GM19438 (cell line): ENCODE results near the gene SNX18.
"Not testable (repeated sequence)": the region's sequence is repeated elsewhere in the genome, so short reads cannot be mapped to it uniquely, and the experiment has no call there.

ENCODE experiments used
- ATAC-seq: cut with Tn5 transposase; IDR thresholded peaks from one replicate; pipeline ENCODE4 v1.9.1; 2021; ENCODE audit warnings: low read depth; ENCODE audit not compliant: unreplicated experiment

Gene SNX18, protein sequence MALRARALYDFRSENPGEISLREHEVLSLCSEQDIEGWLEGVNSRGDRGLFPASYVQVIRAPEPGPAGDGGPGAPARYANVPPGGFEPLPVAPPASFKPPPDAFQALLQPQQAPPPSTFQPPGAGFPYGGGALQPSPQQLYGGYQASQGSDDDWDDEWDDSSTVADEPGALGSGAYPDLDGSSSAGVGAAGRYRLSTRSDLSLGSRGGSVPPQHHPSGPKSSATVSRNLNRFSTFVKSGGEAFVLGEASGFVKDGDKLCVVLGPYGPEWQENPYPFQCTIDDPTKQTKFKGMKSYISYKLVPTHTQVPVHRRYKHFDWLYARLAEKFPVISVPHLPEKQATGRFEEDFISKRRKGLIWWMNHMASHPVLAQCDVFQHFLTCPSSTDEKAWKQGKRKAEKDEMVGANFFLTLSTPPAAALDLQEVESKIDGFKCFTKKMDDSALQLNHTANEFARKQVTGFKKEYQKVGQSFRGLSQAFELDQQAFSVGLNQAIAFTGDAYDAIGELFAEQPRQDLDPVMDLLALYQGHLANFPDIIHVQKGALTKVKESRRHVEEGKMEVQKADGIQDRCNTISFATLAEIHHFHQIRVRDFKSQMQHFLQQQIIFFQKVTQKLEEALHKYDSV

DNA sequence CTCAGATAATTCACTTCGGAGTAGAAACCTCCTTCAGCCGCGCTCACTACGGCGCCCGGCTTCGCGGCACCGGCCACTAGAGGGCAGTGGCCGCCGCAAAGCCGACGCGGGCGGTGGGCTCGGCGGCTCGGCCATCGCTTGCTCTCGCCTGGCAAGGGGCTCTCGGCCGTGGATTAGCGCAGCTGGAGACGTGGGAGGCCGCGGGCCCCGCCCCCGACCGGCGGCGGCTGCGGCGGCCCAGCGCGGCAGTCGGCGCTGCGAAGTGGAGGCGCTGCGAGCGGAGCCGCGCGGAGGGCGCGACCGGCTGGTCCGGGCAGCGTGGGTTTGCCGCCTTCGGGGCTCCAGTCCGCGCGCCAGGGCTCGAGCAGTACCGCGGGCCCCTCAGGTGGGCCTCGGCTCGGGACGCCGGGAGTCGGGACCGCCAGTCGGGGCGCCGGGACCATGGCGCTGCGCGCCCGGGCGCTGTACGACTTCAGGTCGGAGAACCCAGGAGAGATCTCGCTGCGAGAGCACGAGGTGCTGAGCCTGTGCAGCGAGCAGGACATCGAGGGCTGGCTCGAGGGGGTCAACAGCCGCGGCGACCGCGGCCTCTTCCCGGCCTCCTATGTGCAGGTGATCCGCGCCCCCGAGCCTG is at the start of gene SNX18:
TSS of gene SNX18 (plus strand) at position 248 of the 634 bp plus-strand sequence. CDS start at position 442, 194 bp downstream.
- peak; percentile 96 for ATAC-seq

DNA sequence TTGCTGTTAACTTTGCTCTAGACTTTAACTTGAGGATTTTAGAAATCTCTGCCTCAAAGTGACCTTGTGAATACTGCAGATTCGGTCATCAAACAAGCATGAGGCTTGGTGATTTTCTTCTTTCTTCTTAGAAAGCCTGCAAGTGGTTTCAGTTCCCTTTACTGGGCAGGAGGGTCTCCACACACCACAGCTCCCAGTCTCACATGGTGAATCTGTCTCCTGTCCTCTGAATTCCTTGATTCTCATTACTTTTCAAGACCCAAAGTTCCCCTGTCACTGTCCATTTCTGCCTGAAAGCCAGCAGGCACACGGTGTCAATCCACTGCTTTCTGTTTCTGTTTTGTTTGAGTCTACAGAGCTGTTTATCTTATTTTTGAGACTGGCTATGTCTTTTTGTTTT is 47.9 kb upstream of the SNX18 start:
- peak; percentile 71 for ATAC-seq

DNA sequence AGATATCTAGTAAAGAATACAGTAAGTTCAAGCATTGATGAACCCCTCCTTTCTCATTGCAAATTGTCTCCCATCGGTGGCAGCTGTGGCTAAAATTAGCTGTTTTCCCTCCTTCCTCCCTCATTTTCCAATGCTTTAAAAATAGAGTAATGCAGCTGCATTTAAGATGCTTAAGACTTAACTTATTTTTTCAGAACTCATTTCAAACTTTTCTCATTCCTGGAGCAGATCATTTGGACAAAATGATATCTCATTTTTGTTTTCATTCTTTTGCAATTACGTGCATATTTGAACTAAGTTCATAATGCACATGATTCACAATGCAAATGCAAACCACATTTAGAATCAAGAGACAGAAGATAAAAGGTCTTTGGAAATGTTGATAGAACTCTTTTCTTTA is 47.4 kb upstream of the SNX18 start:
- no peak for ATAC-seq

DNA sequence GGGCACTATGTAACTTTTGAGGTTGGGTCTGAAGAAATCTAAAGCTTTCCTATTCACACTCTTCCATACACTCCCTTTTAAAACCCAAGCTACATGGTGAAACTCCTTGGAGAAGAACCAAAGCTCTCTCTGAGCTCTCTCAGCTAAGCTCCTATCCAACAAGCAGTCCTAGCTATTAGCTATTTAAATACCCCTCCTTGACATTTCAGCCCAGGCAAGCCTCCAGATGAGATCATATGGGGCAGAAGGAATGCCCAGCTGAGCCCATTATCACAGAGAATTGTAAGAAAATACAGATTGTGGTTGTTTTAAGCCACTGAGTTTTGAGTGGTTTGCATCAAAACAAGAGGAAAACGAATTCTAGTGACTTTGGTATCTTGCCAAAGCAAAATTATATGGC is 46.9 kb upstream of the SNX18 start:
- ATAC-seq, result no peak

DNA sequence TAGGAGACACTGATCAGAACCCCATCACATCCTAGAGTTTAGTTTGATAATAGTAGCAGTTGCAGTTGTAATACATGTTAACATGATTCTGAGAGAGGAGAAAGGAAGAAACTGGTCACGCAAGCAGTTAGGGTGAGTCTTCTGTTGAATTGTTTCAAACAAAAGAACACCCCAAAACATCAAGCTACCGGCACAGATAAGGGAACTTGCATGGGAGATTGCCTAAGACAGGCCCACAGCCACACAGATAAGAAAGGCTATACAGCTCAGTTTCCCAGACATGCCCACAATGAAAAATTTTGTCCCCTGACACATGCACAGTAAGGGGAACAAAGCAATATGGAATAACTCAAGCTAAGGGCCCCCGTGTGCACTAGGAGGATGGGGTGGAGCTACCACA is 46.2 kb upstream of the SNX18 start:
- no peak for ATAC-seq

DNA sequence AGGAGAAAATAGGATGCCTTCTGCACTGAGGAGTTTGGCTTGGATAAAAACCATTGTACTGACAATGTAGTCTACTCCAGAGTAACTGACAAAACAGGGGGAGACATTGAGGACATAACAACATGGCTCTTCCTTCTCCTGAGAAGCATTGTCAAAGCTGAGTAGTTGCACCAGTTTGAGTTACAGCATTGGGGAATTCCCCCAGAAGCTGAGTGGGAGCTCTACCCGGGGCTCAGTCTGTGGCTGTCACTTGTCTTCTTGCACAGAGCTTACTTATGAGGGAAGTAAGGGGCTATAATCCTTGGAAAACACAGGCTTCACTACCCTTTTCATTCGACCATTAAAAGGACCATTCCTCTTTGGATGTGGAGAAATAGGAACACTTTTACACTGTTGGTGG is 40.9 kb upstream of the SNX18 start:
- ATAC-seq, result no peak

DNA sequence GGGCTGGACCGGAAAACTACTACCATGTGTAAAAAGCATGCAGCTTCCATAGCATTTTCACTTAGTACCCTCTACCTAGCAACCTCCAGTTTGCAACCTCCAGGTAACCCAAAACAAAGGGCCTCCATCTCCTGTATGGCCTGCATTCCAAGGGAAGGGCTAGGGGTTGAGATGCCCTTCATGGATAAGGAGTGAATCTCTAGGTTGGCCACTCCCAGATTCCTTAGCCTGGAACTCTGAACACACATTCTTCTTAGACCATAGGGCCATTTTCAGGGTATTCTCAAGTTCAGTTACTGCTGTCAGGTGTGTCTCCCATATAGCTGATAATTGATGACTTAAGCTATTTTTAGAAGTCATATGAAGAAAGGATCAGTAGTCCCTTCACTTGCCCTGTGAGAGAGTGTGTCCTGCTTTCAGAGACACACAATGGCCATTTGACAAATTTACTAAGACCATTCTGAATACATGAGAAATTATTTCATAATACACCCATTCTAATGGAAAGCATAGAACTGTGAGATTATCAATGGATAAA is 39.5 kb upstream of the SNX18 start:
- ATAC-seq, result no peak

DNA sequence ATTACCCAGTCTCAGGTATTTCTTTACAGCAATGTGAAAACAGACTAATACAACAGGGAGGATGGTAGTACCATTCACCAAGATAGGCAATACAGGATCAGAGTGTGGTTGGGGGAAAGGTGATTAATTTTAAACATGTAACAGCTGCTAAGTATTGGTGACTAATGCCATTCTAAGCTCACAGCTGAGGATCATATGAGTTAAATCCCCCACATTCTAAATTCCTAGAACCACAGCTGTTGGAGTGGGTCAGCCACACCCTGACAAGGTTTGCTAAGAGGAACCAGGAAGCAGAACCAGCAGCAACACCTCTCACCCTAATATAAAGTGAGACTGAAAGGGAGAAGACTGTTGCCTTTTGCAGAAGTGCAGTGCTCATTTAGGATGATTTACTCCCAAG is 37.3 kb upstream of the SNX18 start:
- ATAC-seq, result no peak

DNA sequence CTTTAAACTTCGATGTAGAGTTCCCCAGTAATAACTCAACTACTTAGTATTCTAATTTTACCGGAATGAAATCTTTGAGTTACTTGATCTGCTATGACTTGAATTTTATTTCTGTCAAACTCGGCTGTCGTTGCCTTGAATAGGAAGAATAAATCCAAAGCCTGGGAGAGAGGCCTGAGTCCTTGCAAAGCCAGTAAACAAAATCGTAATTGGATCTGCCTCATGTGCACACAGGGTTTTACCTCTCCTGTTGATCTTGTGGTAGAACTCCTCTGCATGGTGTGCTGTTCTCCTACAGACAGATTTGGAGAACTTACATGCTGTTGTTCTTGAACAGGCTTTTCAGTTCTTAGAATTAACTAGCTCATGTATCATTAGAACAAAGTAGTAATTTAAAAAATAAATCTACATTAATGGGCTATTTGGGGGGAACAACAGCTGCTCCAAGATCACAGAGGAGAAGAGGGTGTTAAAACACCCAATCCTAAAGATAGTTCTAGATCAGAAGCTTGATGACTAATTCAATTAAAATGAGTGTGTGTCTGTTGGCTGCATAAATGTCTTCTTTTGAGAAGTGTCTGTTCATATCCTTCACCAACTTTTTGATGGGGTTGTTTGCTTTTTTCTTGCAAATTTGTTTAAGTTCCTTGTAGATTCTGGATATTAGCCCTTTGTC is 33.2 kb upstream of the SNX18 start:
- ATAC-seq, result no peak

DNA sequence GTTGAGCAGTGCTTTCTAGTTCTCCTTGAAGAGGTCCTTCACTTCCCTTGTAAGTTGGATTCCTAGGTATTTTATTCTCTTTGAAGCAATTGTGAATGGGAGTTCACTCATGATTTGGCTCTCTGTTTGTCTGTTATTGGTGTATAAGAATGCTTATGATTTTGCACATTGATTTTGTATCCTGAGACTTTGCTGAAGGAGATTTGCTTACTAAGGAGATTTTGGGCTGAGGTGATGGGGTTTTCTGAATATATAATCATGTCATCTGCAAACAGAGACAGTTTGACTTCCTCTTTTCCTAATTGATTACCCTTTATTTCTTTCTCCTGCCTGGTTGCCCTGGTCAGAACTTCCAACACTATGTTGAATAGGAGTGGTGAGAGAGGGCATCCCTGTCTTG is 31.9 kb upstream of the SNX18 start:
- ATAC-seq, result not testable (repeated sequence)

DNA sequence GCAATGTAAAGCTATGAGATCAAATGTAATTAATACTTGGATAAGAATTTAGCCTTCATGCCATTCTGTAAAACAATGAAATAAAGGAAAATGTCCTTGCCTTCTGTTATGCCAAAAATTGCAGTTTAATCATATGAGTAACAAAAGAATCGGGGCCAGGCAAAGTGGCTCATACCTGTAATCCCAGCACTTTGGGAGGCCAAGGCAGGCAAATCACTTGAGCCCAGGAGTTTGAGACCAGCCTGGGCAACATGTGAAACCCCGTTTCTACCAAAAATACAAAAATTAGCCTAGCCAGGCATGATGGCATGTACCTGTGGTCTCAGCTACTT is 27.9 kb upstream of the SNX18 start:
- ATAC-seq, result not testable (repeated sequence)

DNA sequence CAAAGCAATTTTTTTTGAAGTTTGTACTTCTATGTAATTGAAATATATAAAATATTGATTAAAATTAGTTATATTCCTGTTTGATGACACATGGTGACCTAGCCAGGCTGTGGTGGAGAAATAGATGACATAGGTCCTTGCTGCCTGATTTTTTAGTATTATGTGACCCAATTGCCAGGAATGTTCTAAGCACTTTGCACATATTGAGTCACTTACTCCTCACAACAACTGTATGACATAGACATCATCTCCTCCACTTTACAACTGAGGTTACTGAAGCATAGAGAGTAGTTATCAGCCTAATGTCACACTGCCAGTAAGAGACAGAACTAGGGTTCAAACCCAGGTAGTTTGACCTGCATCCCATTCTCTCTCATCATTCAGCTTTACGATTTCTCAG is 26.2 kb upstream of the SNX18 start:
- no peak for ATAC-seq

DNA sequence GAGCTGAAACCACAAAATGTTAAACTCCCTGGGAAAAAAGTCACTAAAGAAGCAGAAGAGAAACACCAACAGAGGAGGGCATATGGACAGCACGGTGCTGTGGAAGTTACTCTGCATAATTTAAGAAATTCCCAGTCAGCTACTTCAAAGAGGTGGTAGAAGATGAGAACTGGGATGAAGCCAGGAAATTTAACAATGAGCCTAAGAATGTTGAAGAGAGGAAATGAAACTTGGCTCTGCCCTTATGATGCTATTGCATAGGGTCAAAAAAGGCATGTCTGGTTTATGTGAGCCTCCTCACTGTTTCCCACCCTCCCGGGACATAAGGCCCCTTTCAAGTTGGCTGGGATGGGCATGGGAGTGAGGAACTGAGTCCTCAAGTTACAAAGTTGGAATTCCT is 25.4 kb upstream of the SNX18 start:
- no peak for ATAC-seq

DNA sequence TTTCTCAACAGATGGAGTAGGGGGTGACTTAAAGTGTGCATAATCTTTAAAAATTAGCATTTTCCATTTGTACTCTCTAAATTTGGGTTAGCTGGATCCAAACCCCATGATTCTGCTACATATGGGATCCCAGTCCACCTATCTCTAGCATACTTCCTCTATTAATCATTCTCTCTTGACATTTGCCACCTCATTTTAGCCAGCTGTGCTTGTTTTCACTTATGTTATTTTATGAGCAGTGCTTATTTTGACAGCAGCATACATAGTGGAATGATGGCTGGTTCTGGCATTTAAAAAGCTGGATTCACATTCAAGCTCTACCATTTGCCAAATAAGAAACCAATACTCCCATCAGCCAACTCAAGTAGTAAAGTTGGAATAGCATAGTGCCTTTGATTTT is 22.5 kb upstream of the SNX18 start:
- no peak for ATAC-seq

DNA sequence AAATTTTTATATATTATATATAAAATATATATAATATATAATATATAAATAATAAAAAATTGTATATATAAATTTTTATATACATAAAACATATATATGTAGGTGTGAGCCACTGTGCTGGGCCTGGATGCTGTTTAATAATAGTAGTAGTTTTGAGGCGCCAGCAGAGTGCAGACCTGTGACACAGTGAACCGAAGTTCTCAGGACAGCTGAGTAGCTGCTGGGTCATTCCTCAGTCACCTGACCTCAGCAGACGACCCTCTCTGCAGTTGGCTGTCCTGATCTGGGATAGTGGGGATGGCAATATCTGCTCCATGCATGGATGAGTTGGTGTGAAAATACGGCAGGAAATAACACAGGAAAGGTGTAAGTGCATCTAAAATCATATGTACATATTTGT is 3.3 kb upstream of the SNX18 start:
- ATAC-seq, result no peak

DNA sequence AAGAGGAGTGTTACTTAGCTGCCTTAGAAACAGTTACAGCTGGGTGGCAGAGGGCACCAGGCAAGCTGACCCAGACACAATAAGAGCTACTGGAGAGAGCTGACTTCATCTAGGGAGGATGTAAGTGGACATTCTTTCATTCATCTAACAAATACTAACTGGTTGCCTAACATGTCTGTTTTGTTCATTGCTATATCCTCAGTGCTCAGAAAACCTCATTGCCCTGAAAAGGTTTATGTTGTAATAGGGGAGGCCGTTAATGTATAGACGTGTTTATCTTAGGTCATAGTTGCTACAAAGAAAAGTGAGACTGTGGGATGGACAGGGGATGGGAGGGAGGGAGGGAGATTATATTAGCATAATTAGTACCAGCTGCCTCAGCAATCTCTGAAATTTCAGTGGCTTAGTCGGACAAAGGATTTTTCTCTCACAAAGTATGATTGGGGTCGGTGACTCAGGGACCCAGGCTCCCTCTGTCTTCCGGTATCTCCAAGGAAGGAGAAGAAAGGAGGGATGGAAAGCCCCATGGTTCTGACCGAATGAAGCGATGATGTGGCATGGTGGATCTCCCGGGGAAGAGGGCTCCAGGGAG is 2.6 kb upstream of the SNX18 start:
- ATAC-seq, result no peak

DNA sequence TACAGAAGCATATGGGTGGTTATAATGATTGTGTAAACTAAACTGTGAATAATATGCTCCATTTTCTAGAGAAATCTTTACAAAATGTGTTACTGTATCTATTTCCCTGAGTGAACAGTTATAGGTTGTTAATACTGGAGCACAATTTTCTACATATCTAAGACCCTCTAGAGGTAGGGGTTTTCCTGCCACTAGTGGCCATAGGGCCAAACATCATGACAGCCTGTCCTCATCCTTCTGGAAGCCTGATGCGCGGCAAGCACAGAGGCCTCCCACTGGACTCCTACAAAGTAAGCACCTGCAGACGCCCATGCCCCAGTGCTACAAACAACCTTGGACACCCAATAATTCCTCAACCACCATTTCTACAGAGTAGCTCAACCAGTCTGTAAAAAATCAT is 1.9 kb upstream of the SNX18 start:
- ATAC-seq, result no peak

DNA sequence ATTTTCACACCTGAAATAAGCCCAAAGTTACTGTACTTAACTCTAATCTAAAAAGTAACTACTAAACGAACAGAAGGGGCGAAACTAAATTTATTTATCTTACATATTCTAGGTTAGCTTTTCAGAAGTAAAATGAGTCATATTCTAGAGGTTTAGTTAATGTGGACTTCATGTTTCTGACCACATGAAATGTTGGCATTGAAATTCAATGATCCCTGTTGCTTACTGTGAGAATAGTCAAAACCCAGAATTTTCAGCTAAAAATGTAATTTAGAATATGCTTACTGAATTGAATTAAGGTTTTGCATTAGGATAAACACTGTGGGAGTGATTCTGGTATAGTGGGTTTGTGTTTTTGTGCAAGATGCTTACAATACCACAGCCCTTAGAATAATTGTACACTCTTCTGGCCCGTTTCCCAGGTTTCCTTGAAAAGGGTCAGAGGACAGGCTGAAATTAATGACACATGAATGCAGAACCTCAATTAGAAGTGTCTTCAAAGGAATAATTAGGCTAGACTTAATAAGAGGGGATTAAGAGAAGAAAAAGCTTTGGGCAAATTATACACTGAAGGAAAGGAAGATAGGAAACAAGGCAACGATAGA is 1.4 kb upstream of the SNX18 start:
- ATAC-seq, result no peak

DNA sequence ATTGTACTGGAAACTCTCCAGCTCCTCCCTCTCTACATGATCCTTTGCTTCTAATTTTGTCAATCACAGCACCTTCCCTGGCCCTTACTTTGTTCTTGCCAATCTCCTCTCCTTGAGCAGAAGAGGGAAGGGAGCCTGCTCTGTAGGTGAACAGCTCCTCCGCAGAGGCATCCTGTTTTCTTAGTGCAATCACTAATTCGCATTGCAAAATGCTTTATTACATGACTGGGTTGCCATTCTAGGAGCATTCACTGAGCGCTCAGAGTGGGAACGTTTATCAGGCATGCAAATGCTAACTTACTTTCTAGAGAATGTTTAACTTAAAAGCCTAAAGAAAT is 416 bp upstream of the SNX18 start:
- ATAC-seq, result peak; percentile 5

DNA sequence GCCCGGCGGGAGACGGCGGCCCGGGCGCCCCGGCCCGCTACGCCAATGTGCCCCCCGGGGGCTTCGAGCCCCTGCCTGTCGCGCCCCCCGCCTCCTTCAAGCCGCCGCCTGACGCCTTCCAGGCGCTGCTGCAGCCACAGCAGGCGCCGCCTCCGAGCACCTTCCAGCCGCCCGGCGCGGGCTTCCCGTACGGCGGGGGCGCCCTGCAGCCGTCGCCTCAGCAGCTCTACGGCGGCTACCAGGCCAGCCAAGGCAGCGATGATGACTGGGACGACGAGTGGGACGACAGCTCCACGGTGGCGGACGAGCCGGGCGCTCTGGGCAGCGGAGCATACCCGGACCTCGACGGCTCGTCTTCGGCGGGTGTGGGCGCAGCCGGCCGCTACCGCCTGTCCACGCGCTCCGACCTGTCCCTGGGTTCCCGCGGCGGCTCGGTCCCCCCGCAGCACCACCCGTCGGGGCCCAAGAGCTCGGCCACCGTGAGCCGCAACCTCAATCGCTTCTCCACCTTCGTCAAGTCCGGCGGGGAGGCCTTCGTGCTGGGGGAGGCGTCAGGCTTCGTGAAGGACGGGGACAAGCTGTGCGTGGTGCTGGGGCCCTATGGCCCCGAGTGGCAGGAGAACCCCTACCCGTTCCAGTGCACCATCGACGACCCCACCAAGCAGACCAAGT is 723 bp downstream of the SNX18 start:
- ATAC-seq, result peak; percentile 53
